Upper lobe of left lung (tissue), 6 donors: Measurements from ENCODE around the gene SPATA16. TPM values are rescaled to one million over a fixed set of nuclear protein-coding genes. Genes with fewer than 3 reads are reported as not detected.

Experiments used
- ATAC-seq, 2 donors: fragments of 200-7000 bp; cut with Tn5 transposase; one replicate each; pipeline ENCODE4 v1.9.1; 2022; ENCODE audit warnings: mild to moderate bottlenecking in 2 of 2, moderate library complexity in 2 of 2; ENCODE audit not compliant: low FRiP score in 2 of 2
- DNase-seq, 2 donors: peaks; one replicate each; pipeline ENCODE4 v3.0.0-alpha.2; 2019 to 2020
- H3K27ac ChIP-seq, 4 donors: fragments of 200-600 bp; sonication (generic); one replicate each; pipeline ENCODE4 v1.5.1; 2016 to 2019
- H3K27me3 ChIP-seq, 4 donors: fragments of 200-600 bp; sonication (generic); one replicate each; pipeline ENCODE4 v1.5.1; 2017 to 2019
- H3K36me3 ChIP-seq, 4 donors: fragments of 200-600 bp; sonication (generic); one replicate each; pipeline ENCODE4 v1.5.1; 2016 to 2019
- H3K4me1 ChIP-seq, 4 donors: fragments of 200-600 bp; sonication (generic); one replicate each; pipeline ENCODE4 v1.5.1; 2018 to 2019
- H3K4me3 ChIP-seq, 4 donors: fragments of 200-600 bp; sonication (generic); one replicate each; pipeline ENCODE4 v1.5.1; 2017 to 2019; ENCODE audit warnings: mild to moderate bottlenecking in 2 of 4, moderate library complexity in 1 of 4
- H3K9me3 ChIP-seq, 4 donors: fragments of 200-600 bp; sonication (generic); one replicate each; pipeline ENCODE4 v1.5.1; 2018 to 2019
- CTCF ChIP-seq, 6 experiments: fragments of 450-650 bp in 4 of 6; fragments of 200-600 bp in 2 of 6; sonication (generic) in 2 of 6; IDR thresholded peaks; one replicate each; pipeline ENCODE4 v1.5.1; 2016 to 2019; ENCODE audit warnings: antibody characterized with exemption in 6 of 6
- EP300 ChIP-seq, 4 donors: sonication (generic); formaldehyde crosslinking; IDR thresholded peaks; one replicate each; pipeline ENCODE4 v1.5.1; 2017; ENCODE audit warnings: antibody characterized with exemption in 4 of 4, control low read depth in 2 of 4
- POLR2A ChIP-seq, 4 donors: fragments of 450-650 bp; IDR thresholded peaks; one replicate each; pipeline ENCODE4 v1.5.1; 2016 to 2017; ENCODE audit warnings: antibody characterized with exemption in 4 of 4, mild to moderate bottlenecking in 2 of 4
- POLR2AphosphoS5 ChIP-seq, 2 donors: sonication (generic); formaldehyde crosslinking; IDR thresholded peaks; one replicate each; pipeline ENCODE4 v1.5.1; 2017; ENCODE audit warnings: antibody characterized with exemption in 2 of 2
- WGBS, 2 donors: methylation state at CpG; one replicate each; pipeline ENCODE4 v1.1.5; 2017 to 2018; 5-methylcytosine and 5-hydroxymethylcytosine counted together
- total RNA-seq, 6 donors: library from RNA; depleted of rRNA in 4 of 6; stranded (reverse); fragments of >200 nt in 4 of 6; gene quantifications; one replicate each; pipeline versions ENCODE4 v1.1.0 to v1.2.1, GENCODE V29; 2016 to 2021
- donor health status: DM: no; HTN: no; CAD: no; lungs with moderate emphysema.
- donor health status: DM: no; HTN: yes; CAD: no; lungs with severe emphysema.

Gene SPATA16
- total RNA-seq, 6 donors from 2014 or later, result not detected

- 87 to 88% methylated on average over 1 of the region's 1 CpG for WGBS, 2 donors
- no peak overlapping the region for H3K4me3 ChIP-seq
- no peak for TF ChIP-seq CTCF (IDR thresholded peaks at IDR 0.05)
- no peak for TF ChIP-seq POLR2A (IDR thresholded peaks at IDR 0.05)
- TF ChIP-seq EP300 (IDR thresholded peaks at IDR 0.05), result no peak
- TF ChIP-seq POLR2AphosphoS5 (IDR thresholded peaks at IDR 0.05), result no peak
- H3K4me1 ChIP-seq, result no peaks in the 10 kb centered on the region
- H3K27me3 ChIP-seq, result no peaks in the 10 kb centered on the region
- no peaks in the 10 kb centered on the region for H3K9me3 ChIP-seq
- ATAC-seq, result no peak
- H3K27ac ChIP-seq, result no peak overlapping the region
- no peaks in the 10 kb centered on the region for H3K36me3 ChIP-seq
- no peak for DNase-seq
These were observed 76.4 kb downstream of the SPATA16 start for GRCh38 chr3:173064631-173065030.

DNA sequence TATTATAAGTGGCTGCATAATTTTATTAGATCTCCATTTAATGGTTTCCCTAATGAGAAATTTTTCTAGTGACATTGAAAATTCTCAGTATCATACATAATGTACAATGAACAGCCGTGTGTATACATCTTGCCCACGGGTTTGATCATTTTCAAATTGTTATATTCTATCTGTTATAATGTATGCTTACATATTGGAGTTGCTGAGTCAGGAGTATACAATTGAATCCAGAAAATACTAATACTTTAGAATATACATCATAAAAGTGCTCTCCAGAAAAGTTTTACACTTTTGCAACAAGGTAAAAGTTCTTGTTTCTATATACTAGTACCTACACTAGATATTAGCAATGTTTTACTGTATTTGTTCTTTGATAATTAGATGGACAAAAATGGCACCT lies 82.8 kb downstream of the SPATA16 start:
- Histone ChIP-seq H3K27ac (no peak overlapping the region), H3K27me3 (no peaks in the 10 kb centered on the region), H3K9me3 (no peaks in the 10 kb centered on the region), H3K4me1 (no peaks in the 10 kb centered on the region), H3K36me3 (no peaks in the 10 kb centered on the region), H3K4me3 (no peak overlapping the region)
- WGBS, 2 donors, result 89 to 90% methylated on average over 2 of the region's 2 CpGs
- TF ChIP-seq POLR2A (IDR thresholded peaks at IDR 0.05), result no peak
- no peak for TF ChIP-seq POLR2AphosphoS5 (IDR thresholded peaks at IDR 0.05)
- TF ChIP-seq EP300 (IDR thresholded peaks at IDR 0.05), result no peak
- no peak for TF ChIP-seq CTCF (IDR thresholded peaks at IDR 0.05)
- no peak for ATAC-seq
- no peak for DNase-seq

- H3K36me3 ChIP-seq, result no peaks in the 10 kb centered on the region
- no peak for ATAC-seq
- no peak overlapping the region for H3K4me3 ChIP-seq
- 47 to 58% methylated on average over 2 of the region's 2 CpGs for WGBS, 2 donors
- TF ChIP-seq POLR2A (IDR thresholded peaks at IDR 0.05) (no peak), EP300 (IDR thresholded peaks at IDR 0.05) (no peak), POLR2AphosphoS5 (IDR thresholded peaks at IDR 0.05) (no peak), CTCF (IDR thresholded peaks at IDR 0.05) (no peak)
- no peak for DNase-seq
- H3K9me3 ChIP-seq, result no peaks in the 10 kb centered on the region
- no peak overlapping the region for H3K27ac ChIP-seq
- no peaks in the 10 kb centered on the region for H3K27me3 ChIP-seq
- H3K4me1 ChIP-seq, result no peaks in the 10 kb centered on the region
These were observed 85.7 kb downstream of the SPATA16 start for GRCh38 chr3:173055228-173055933.

- no peak for ATAC-seq
- H3K9me3 ChIP-seq, result no peaks in the 10 kb centered on the region
- 84 to 88% methylated on average over 2 of the region's 2 CpGs for WGBS, 2 donors
- H3K27ac ChIP-seq, result no peak overlapping the region
- DNase-seq, result no peak
- H3K4me3 ChIP-seq, result no peak overlapping the region
- no peaks in the 10 kb centered on the region for H3K4me1 ChIP-seq
- no peaks in the 10 kb centered on the region for H3K27me3 ChIP-seq
- H3K36me3 ChIP-seq, result no peaks in the 10 kb centered on the region
- TF ChIP-seq POLR2AphosphoS5 (IDR thresholded peaks at IDR 0.05) (no peak), CTCF (IDR thresholded peaks at IDR 0.05) (no peak), EP300 (IDR thresholded peaks at IDR 0.05) (no peak), POLR2A (IDR thresholded peaks at IDR 0.05) (no peak)
These were observed 91.7 kb downstream of the SPATA16 start for GRCh38 chr3:173049360-173049759.

DNA sequence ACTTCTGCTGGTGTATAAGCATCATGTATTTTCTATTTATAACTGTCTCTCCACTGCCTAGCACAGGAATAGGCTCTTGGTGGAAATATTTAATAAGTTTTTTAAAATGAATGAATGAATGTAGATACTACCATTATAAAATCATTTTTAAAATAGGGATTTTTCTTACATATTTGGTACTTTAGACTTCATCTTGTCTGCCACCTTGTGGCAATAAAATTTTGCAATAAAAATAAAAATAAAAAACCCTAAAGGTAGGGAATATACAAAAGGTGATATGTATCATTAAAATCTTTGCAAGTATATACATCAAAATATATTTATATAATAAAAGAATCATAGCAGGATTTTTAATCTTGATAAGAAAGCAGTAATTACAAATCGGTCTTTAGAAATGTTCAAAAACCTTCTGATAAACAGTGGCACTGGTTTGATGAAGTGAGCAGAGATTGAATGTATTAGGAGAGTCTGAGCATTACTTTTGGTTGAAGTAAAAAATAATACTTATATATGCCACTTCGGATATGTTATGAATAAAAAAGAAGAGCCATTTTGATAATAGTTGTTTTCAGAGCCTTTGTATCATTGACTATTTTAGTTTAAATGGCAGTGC lies 95.2 kb downstream of the SPATA16 start:
- H3K4me3 ChIP-seq, result no peak overlapping the region
- no peaks in the 10 kb centered on the region for H3K9me3 ChIP-seq
- 58 to 60% methylated on average over 2 of the region's 2 CpGs for WGBS, 2 donors
- H3K36me3 ChIP-seq, result no peaks in the 10 kb centered on the region
- DNase-seq, result no peak
- H3K27me3 ChIP-seq, result no peaks in the 10 kb centered on the region
- H3K4me1 ChIP-seq, result no peaks in the 10 kb centered on the region
- no peak for ATAC-seq
- H3K27ac ChIP-seq, result no peak overlapping the region
- TF ChIP-seq CTCF (IDR thresholded peaks at IDR 0.05) (no peak), EP300 (IDR thresholded peaks at IDR 0.05) (no peak), POLR2A (IDR thresholded peaks at IDR 0.05) (no peak), POLR2AphosphoS5 (IDR thresholded peaks at IDR 0.05) (no peak)
